Stimulated activated CD8-positive, alpha-beta memory T cell treated with anti-CD3 and anti-CD28 coated beads, Interleukin-4, amount 100 ng/mL, for 1 hour (primary cell): ENCODE results near the gene RELB.

ENCODE experiments used
- DNase-seq, 2 donors: peaks; one replicate each; pipeline ENCODE4 v3.0.0-alpha.2; 2020; ENCODE audit warnings: low read depth in 2 of 2, low spot score in 1 of 2

The RELB gene

DNA sequence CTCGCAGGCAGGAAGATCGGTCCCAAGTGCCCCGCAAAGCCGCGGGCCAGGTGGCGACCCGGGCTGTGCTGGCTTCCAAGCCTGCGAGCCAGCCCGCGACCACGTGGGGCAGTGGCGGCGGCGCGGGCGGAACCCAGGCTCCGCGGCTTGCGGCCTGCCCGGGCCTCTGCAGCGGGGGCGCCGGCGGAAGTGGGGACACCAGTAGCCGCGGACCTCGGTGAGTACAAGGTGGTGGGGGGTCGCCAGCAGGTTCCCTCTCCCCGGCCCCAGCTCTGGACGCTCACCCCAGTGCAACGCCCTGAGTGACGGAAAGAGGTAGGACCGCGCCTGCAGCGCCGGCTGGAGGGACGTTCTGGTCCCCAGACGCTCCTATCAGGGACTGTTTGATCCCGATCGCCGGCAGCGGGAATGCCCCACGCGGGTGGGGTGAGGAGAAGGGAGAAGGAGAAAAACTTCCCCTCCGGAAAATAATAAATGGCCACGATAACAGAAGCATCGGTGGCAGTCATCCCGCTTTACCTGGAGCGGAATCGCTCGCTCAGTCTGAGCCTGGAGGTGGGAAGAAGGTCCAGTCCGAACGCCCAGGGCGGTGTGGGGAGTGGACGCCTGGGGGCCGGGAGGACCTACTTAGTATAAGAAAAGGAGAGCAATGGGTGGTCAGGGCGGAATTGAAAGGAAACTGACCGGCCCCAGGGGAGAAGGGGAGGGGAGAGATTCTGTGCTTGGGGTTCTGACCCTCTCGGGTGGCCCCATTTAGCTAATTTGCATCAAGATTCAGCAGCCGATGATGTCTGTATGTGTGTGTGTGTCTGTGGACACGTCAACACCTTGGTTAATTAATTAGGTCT is 78.0 kb downstream of the RELB start, which contains the start of gene GEMIN7:
GEMIN7 (plus strand) TSS at position 198 of the 848 bp plus-strand sequence. CDS start 10,855 bp downstream, outside the sequence.
- DNase-seq: peak; percentile 54 to 60

DNA sequence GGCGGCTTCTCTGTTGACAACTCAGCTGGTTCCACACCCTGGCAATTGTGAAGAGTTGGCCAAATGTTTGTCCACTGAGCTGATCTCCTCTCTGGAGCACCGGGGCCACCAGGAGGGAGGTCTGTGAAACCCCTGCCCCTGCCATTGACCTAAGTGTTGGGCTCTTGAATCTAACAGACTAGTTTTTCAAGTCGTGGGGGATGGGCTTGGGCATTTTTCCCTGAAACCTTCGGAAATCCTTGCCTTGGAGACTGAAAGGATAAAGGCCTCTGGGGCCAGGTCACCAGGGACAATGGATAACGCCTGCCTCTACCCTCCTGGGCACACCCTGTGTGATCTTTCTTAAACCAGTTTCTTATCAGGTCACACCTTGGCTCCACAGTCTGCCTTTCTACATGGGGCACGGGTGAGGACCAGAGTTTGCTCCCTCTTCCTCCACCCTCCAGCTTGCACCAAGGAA is 78.7 kb downstream of the RELB start:
- no peak for DNase-seq

DNA sequence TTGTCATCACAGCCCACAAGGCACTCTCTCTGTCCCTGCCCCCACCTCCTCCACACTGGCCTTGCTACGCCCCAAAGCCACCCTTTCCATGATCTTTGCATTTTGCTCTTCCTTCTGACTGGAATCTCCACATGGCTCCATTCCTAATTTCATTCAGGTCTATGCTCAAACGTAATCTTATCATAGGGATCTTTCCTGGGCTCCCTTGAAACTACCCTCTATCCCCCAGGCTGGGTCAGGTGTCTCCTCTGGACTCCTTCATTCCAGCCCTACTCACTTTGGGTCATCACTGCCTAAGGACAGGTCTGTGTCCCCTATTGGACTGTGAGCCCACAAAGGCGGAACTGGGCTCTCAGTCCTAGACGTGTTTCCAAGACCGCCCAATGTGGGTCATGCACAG is 80.9 kb downstream of the RELB start:
- no peak for DNase-seq

DNA sequence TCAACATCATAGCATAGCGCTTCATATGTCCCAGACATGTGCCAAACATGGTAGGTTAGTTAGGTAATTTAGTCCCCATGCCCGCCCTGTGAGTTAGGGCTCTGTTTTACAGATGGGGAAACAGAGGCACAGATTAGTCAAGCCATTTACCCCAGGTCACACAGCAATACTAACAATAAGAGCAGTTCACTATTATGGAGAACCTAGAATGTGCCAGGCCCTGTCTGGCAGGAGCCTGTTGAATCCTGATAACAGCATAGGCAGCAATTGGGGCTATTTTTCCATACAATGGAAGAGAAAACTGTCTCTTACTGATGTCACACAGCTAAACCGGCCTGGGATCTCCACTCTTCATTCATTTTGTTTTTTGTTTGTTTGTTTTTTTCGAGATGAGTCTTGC is 85.2 kb downstream of the RELB start:
- no peak for DNase-seq

- DNase-seq: no peak
Measured at GRCh38 chr19:45087531-45087930, 86.3 kb downstream of the RELB start.
